GM23338 (cell line): ENCODE data around the gene TMEM222.

Source experiments
- CREB1 ChIP-seq: fragments of 250-450 bp; sonication (Bioruptor Pico); IDR thresholded peaks from 2 replicates; pipeline ENCODE4 v1.5.0; 2020; ENCODE audit warnings: low read depth, mild to moderate bottlenecking, moderate library complexity
- ETS1 ChIP-seq: IDR thresholded peaks from 2 replicates; pipeline ENCODE4 v1.6.1; 2016; ENCODE audit warnings: antibody characterized with exemption
- EZH2 ChIP-seq: fragments of 200-600 bp; sonication (generic); IDR thresholded peaks from one replicate; pipeline ENCODE4 v1.8.0; 2017; ENCODE audit warnings: antibody characterized with exemption, mild to moderate bottlenecking, low read depth; ENCODE audit not compliant: unreplicated experiment
- EZH2phosphoT487 ChIP-seq: fragments of 200-600 bp; sonication (generic); IDR thresholded peaks from one replicate; pipeline ENCODE4 v1.8.1; 2018; ENCODE audit warnings: antibody characterized with exemption; ENCODE audit not compliant: unreplicated experiment
- JUNB ChIP-seq: IDR thresholded peaks from one replicate; pipeline ENCODE4 v1.6.1; 2016; ENCODE audit warnings: antibody characterized with exemption; ENCODE audit not compliant: unreplicated experiment
- NANOG ChIP-seq: IDR thresholded peaks from 2 replicates; pipeline ENCODE4 v1.6.1; 2016; ENCODE audit warnings: antibody characterized with exemption, borderline replicate concordance
- POLR2AphosphoS5 ChIP-seq: IDR thresholded peaks from 2 replicates; pipeline ENCODE4 v1.6.1; 2016; ENCODE audit warnings: antibody characterized with exemption, low read depth
- REST ChIP-seq: IDR thresholded peaks from one replicate; pipeline ENCODE4 v1.6.1; 2018; ENCODE audit warnings: antibody characterized with exemption; ENCODE audit not compliant: unreplicated experiment
- STAT1 ChIP-seq: IDR thresholded peaks from one replicate; pipeline ENCODE4 v1.6.1; 2016; ENCODE audit warnings: antibody characterized with exemption; ENCODE audit not compliant: unreplicated experiment
- ZNF114 ChIP-seq: fragments of 250-450 bp; sonication (Bioruptor Pico); IDR thresholded peaks from 2 replicates; pipeline ENCODE4 v1.5.0; 2020; ENCODE audit warnings: mild to moderate bottlenecking, moderate library complexity
- ZNF331 ChIP-seq: fragments of 250-450 bp; sonication (Bioruptor Pico); IDR thresholded peaks from 2 replicates; pipeline ENCODE4 v1.5.0; 2020; ENCODE audit warnings: low read depth, mild to moderate bottlenecking, moderate library complexity
- TF ChIP-seq, protein P1 (sequence below), 2 experiments: fragments of 200-600 bp in 1 of 2; sonication (generic) in 1 of 2; conservative IDR thresholded peaks; 2 replicates each; pipeline versions ENCODE4 v1.5.1 to v1.6.1; 2016 to 2017; ENCODE audit warnings: antibody characterized with exemption in 2 of 2, low read depth in 2 of 2, mild to moderate bottlenecking in 2 of 2, moderate library complexity in 1 of 2
- TF ChIP-seq, protein P2 (sequence below): fragments of 250-450 bp; sonication (Bioruptor Pico); IDR thresholded peaks from 2 replicates; pipeline ENCODE4 v1.5.0; 2020; ENCODE audit warnings: mild to moderate bottlenecking, moderate library complexity

- TF ChIP-seq, protein P1, sequence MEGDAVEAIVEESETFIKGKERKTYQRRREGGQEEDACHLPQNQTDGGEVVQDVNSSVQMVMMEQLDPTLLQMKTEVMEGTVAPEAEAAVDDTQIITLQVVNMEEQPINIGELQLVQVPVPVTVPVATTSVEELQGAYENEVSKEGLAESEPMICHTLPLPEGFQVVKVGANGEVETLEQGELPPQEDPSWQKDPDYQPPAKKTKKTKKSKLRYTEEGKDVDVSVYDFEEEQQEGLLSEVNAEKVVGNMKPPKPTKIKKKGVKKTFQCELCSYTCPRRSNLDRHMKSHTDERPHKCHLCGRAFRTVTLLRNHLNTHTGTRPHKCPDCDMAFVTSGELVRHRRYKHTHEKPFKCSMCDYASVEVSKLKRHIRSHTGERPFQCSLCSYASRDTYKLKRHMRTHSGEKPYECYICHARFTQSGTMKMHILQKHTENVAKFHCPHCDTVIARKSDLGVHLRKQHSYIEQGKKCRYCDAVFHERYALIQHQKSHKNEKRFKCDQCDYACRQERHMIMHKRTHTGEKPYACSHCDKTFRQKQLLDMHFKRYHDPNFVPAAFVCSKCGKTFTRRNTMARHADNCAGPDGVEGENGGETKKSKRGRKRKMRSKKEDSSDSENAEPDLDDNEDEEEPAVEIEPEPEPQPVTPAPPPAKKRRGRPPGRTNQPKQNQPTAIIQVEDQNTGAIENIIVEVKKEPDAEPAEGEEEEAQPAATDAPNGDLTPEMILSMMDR (conservative IDR thresholded peaks at IDR 0.05; ENCODE audit: low read depth in 2 of 2): no peak
- TF ChIP-seq ZNF114 (no peak), EZH2 (no peak), REST (no peak), JUNB (no peak), POLR2AphosphoS5 (no peak), STAT1 (no peak), EZH2phosphoT487 (no peak), NANOG (no peak), ETS1 (no peak), CREB1 (CRISPR knock-in tag) (no peak), ZNF331 (CRISPR knock-in tag) (no peak)
- TF ChIP-seq, protein P2, sequence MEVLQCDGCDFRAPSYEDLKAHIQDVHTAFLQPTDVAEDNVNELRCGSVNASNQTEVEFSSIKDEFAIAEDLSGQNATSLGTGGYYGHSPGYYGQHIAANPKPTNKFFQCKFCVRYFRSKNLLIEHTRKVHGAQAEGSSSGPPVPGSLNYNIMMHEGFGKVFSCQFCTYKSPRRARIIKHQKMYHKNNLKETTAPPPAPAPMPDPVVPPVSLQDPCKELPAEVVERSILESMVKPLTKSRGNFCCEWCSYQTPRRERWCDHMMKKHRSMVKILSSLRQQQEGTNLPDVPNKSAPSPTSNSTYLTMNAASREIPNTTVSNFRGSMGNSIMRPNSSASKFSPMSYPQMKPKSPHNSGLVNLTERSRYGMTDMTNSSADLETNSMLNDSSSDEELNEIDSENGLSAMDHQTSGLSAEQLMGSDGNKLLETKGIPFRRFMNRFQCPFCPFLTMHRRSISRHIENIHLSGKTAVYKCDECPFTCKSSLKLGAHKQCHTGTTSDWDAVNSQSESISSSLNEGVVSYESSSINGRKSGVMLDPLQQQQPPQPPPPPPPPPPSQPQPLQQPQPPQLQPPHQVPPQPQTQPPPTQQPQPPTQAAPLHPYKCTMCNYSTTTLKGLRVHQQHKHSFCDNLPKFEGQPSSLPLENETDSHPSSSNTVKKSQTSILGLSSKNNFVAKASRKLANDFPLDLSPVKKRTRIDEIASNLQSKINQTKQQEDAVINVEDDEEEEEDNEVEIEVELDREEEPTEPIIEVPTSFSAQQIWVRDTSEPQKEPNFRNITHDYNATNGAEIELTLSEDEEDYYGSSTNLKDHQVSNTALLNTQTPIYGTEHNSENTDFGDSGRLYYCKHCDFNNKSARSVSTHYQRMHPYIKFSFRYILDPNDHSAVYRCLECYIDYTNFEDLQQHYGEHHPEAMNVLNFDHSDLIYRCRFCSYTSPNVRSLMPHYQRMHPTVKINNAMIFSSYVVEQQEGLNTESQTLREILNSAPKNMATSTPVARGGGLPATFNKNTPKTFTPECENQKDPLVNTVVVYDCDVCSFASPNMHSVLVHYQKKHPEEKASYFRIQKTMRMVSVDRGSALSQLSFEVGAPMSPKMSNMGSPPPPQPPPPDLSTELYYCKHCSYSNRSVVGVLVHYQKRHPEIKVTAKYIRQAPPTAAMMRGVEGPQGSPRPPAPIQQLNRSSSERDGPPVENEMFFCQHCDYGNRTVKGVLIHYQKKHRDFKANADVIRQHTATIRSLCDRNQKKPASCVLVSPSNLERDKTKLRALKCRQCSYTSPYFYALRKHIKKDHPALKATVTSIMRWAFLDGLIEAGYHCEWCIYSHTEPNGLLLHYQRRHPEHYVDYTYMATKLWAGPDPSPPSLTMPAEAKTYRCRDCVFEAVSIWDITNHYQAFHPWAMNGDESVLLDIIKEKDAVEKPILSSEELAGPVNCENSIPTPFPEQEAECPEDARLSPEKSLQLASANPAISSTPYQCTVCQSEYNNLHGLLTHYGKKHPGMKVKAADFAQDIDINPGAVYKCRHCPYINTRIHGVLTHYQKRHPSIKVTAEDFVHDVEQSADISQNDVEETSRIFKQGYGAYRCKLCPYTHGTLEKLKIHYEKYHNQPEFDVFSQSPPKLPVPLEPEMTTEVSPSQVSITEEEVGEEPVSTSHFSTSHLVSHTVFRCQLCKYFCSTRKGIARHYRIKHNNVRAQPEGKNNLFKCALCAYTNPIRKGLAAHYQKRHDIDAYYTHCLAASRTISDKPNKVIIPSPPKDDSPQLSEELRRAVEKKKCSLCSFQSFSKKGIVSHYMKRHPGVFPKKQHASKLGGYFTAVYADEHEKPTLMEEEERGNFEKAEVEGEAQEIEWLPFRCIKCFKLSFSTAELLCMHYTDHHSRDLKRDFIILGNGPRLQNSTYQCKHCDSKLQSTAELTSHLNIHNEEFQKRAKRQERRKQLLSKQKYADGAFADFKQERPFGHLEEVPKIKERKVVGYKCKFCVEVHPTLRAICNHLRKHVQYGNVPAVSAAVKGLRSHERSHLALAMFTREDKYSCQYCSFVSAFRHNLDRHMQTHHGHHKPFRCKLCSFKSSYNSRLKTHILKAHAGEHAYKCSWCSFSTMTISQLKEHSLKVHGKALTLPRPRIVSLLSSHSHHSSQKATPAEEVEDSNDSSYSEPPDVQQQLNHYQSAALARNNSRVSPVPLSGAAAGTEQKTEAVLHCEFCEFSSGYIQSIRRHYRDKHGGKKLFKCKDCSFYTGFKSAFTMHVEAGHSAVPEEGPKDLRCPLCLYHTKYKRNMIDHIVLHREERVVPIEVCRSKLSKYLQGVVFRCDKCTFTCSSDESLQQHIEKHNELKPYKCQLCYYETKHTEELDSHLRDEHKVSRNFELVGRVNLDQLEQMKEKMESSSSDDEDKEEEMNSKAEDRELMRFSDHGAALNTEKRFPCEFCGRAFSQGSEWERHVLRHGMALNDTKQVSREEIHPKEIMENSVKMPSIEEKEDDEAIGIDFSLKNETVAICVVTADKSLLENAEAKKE (CRISPR knock-in tag): no peak
These were observed 52.6 kb downstream of the TMEM222 start, which contains the start of gene FCN3 for GRCh38 chr1:27374362-27375086.
